WTC11 (cell line): ENCODE data around the gene ADAMTS2. TPM values are rescaled to one million over a fixed set of nuclear protein-coding genes. Genes with fewer than 3 reads are reported as not detected.

Experiments used
- ATAC-seq: fragments of 200-7000 bp; cut with Tn5 transposase; 2 replicates; pipeline ENCODE4 v1.10.0; 2021; ENCODE audit warnings: mild to moderate bottlenecking, moderate library complexity
- CTCF ChIA-PET: fragments of 300-600 bp; sonication (Branson Sonifier 250); formaldehyde crosslinking; loops from one replicate; lab custom pipeline; 2021; ENCODE audit warnings: antibody characterized with exemption; lab: Charles Lee
- POLR2A ChIA-PET: fragments of 350-600 bp; sonication (Branson Sonifier 250); formaldehyde crosslinking; loops from one replicate; lab custom pipeline; 2021; ENCODE audit warnings: antibody characterized with exemption; lab: Charles Lee
- DNase-seq: peaks from one replicate; pipeline ENCODE4 v3.0.0; 2021; ENCODE audit warnings: low spot score
- H3K27ac Mint-ChIP-seq: 2 replicates; pipeline ENCODE4 v1.8.0; 2021; ENCODE audit warnings: mixed read lengths
- H3K27me3 Mint-ChIP-seq: 2 replicates; pipeline ENCODE4 v1.8.0; 2021; ENCODE audit warnings: low read depth, mild to moderate bottlenecking, moderate library complexity, mixed read lengths
- H3K36me3 Mint-ChIP-seq: 2 replicates; pipeline ENCODE4 v1.8.0; 2021; ENCODE audit warnings: mixed read lengths
- H3K4me1 Mint-ChIP-seq: 2 replicates; pipeline ENCODE4 v1.8.0; 2022; ENCODE audit warnings: mixed read lengths
- H3K4me3 Mint-ChIP-seq: 2 replicates; pipeline ENCODE4 v1.8.0; 2021; ENCODE audit warnings: mild to moderate bottlenecking, moderate library complexity, mixed read lengths
- H3K9me3 Mint-ChIP-seq: 2 replicates; pipeline ENCODE4 v1.8.0; 2021; ENCODE audit warnings: mixed read lengths
- CBFB ChIP-seq: sonication (generic); formaldehyde crosslinking; IDR thresholded peaks from 2 replicates; pipeline ENCODE4 v1.8.1; 2022; ENCODE audit warnings: mild to moderate bottlenecking, low read depth, missing genetic modification reagents
- E2F4 ChIP-seq: sonication (generic); formaldehyde crosslinking; IDR thresholded peaks from 2 replicates; pipeline ENCODE4 v1.8.1; 2022; ENCODE audit warnings: low read depth, mild to moderate bottlenecking, moderate library complexity, missing genetic modification reagents, borderline replicate concordance
- E2F5 ChIP-seq: sonication (generic); formaldehyde crosslinking; IDR thresholded peaks from 2 replicates; pipeline ENCODE4 v1.8.1; 2022; ENCODE audit warnings: mild to moderate bottlenecking, moderate library complexity, missing genetic modification reagents
- ELF4 ChIP-seq: sonication (generic); formaldehyde crosslinking; IDR thresholded peaks from 2 replicates; pipeline ENCODE4 v1.8.1; 2022; ENCODE audit warnings: low read depth, mild to moderate bottlenecking, moderate library complexity, missing genetic modification reagents
- MLX ChIP-seq: sonication (generic); formaldehyde crosslinking; IDR thresholded peaks from 2 replicates; pipeline ENCODE4 v1.8.1; 2023; ENCODE audit warnings: mild to moderate bottlenecking, missing genetic modification reagents, moderate library complexity
- NFE2L1 ChIP-seq: sonication (generic); formaldehyde crosslinking; IDR thresholded peaks from 2 replicates; pipeline ENCODE4 v1.8.1; 2023; ENCODE audit warnings: missing genetic modification reagents
- NFYB ChIP-seq: sonication (generic); formaldehyde crosslinking; conservative IDR thresholded peaks from 2 replicates; pipeline ENCODE4 v1.8.0; 2022; ENCODE audit warnings: low read depth, missing genetic modification reagents
- NR1H2 ChIP-seq: sonication (generic); formaldehyde crosslinking; IDR thresholded peaks from 2 replicates; pipeline ENCODE4 v1.9.0; 2021; ENCODE audit warnings: mild to moderate bottlenecking, moderate library complexity, missing genetic modification reagents
- PRDM15 ChIP-seq: sonication (generic); formaldehyde crosslinking; IDR thresholded peaks from 2 replicates; pipeline ENCODE4 v1.8.0; 2022; ENCODE audit warnings: missing genetic modification reagents
- SOX15 ChIP-seq: fragments of 250-450 bp; sonication (Bioruptor Pico); IDR thresholded peaks from 2 replicates; pipeline ENCODE4 v1.9.0; 2021; ENCODE audit warnings: mild to moderate bottlenecking
- USF1 ChIP-seq: sonication (generic); formaldehyde crosslinking; IDR thresholded peaks from 2 replicates; pipeline ENCODE4 v1.8.0; 2022; ENCODE audit warnings: mild to moderate bottlenecking, missing genetic modification reagents
- ZNF121 ChIP-seq: sonication (generic); formaldehyde crosslinking; IDR thresholded peaks from 2 replicates; pipeline ENCODE4 v1.8.0; 2023; ENCODE audit warnings: missing genetic modification reagents
- ZNF219 ChIP-seq: sonication (generic); formaldehyde crosslinking; IDR thresholded peaks from 2 replicates; pipeline ENCODE4 v1.8.0; 2023; ENCODE audit warnings: missing genetic modification reagents, mild to moderate bottlenecking, borderline replicate concordance
- ZNF416 ChIP-seq: fragments of 250-450 bp; sonication (Bioruptor Pico); IDR thresholded peaks from 2 replicates; pipeline ENCODE4 v1.9.0; 2021; ENCODE audit warnings: mild to moderate bottlenecking, inconsistent platforms
- ZNF671 ChIP-seq: fragments of 250-450 bp; sonication (Bioruptor Pico); IDR thresholded peaks from 2 replicates; pipeline ENCODE4 v1.8.0; 2021; ENCODE audit warnings: mild to moderate bottlenecking
- total RNA-seq: library from RNA; stranded (reverse); gene quantifications from 3 replicates; pipeline ENCODE4 v1.2.3, GENCODE V29; 2021
- TF ChIP-seq, protein P1 (sequence below): sonication (generic); formaldehyde crosslinking; IDR thresholded peaks from 2 replicates; pipeline ENCODE4 v1.8.0; 2023; ENCODE audit warnings: missing genetic modification reagents, mild to moderate bottlenecking, borderline replicate concordance
- TF ChIP-seq, protein P2 (sequence below): sonication (generic); formaldehyde crosslinking; IDR thresholded peaks from 2 replicates; pipeline ENCODE4 v1.8.1; 2022; ENCODE audit warnings: missing genetic modification reagents, borderline replicate concordance

The ADAMTS2 gene
- total RNA-seq, 1 experiment from 2014 or later: 11.2 TPM

DNA sequence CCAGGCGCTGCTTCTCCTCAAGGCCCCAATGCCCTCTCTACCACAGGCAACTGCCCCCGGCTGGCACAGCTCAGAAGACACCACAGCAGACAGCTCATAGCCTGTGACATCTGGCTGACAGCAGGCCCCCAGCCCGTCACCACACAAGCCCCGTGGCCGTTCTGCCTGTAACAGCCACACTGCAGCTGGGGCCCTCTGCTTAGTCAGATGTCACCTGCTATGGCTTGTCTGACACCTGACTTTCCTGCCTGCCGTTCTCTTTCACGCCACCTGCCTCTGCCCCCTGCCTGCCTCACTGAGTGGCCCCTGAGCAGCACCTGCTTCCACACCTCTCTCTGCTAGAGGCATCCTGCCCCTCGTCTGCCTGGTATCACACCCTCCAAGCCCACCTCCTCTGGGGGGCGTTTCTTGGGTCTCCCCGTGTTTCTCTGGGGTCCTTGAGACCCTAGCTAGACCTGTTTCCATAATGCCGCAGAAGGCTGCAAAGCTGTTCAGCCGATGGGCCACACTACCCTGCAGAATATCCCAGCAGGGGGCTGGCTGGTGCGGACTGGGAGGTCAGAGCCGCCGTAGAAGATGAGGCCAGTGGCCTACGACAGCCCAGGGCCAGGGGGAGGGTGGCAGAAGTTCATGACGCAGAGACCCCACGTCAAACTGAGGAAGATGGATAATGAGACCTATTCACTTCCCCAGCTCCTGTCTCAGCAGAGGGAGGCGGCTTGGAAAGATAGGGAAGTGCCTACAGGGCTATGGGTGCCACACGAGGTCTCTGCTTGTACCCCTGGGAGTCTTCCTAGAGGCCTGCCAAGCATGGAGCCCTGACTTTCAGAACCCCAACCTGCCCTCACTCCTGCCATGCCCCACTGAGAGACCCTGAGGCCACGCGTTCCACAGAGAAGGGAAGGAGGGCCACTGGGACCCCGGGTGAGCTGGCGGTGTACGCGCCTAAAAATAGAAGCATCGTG, 190.0 kb downstream of the ADAMTS2 start:
- ATAC-seq: no peak
- H3K27me3 Mint-ChIP-seq: no peaks in the 10 kb centered on the region
- peaks cover 8% of the 10 kb centered on the region for H3K9me3 Mint-ChIP-seq
- H3K27ac Mint-ChIP-seq: no peak overlapping the region
- CTCF ChIA-PET: interaction anchor here (0.8 kb wide), 1 partner anchor 58 kb away, joined by 3 read pairs; no protein-coding TSS in a partner anchor
- H3K4me1 Mint-ChIP-seq: no peaks in the 10 kb centered on the region
- no peak overlapping the region for H3K4me3 Mint-ChIP-seq
- POLR2A ChIA-PET: no interaction called here
- DNase-seq: peak; percentile 9
- no peaks in the 10 kb centered on the region for H3K36me3 Mint-ChIP-seq
- TF ChIP-seq USF1 (CRISPR knock-in tag): no peak
- no peak for TF ChIP-seq E2F5 (CRISPR knock-in tag)
- TF ChIP-seq MLX (CRISPR knock-in tag): no peak
- no peak for TF ChIP-seq ELF4 (CRISPR knock-in tag)
- no peak for TF ChIP-seq ZNF121 (CRISPR knock-in tag)
- no peak for TF ChIP-seq NR1H2 (CRISPR knock-in tag)
- TF ChIP-seq NFYB (CRISPR knock-in tag): no peak
- no peak for TF ChIP-seq PRDM15 (CRISPR knock-in tag)
- TF ChIP-seq ZNF219 (CRISPR knock-in tag): no peak
- TF ChIP-seq, protein P1, sequence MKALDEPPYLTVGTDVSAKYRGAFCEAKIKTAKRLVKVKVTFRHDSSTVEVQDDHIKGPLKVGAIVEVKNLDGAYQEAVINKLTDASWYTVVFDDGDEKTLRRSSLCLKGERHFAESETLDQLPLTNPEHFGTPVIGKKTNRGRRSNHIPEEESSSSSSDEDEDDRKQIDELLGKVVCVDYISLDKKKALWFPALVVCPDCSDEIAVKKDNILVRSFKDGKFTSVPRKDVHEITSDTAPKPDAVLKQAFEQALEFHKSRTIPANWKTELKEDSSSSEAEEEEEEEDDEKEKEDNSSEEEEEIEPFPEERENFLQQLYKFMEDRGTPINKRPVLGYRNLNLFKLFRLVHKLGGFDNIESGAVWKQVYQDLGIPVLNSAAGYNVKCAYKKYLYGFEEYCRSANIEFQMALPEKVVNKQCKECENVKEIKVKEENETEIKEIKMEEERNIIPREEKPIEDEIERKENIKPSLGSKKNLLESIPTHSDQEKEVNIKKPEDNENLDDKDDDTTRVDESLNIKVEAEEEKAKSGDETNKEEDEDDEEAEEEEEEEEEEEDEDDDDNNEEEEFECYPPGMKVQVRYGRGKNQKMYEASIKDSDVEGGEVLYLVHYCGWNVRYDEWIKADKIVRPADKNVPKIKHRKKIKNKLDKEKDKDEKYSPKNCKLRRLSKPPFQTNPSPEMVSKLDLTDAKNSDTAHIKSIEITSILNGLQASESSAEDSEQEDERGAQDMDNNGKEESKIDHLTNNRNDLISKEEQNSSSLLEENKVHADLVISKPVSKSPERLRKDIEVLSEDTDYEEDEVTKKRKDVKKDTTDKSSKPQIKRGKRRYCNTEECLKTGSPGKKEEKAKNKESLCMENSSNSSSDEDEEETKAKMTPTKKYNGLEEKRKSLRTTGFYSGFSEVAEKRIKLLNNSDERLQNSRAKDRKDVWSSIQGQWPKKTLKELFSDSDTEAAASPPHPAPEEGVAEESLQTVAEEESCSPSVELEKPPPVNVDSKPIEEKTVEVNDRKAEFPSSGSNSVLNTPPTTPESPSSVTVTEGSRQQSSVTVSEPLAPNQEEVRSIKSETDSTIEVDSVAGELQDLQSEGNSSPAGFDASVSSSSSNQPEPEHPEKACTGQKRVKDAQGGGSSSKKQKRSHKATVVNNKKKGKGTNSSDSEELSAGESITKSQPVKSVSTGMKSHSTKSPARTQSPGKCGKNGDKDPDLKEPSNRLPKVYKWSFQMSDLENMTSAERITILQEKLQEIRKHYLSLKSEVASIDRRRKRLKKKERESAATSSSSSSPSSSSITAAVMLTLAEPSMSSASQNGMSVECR (CRISPR knock-in tag): no peak
- TF ChIP-seq E2F4 (CRISPR knock-in tag): no peak
- no peak for TF ChIP-seq ZNF671
- TF ChIP-seq CBFB (CRISPR knock-in tag): no peak
- no peak for TF ChIP-seq ZNF416 (CRISPR knock-in tag)
- TF ChIP-seq NFE2L1 (CRISPR knock-in tag): no peak
- no peak for TF ChIP-seq SOX15 (CRISPR knock-in tag)
- TF ChIP-seq, protein P2, sequence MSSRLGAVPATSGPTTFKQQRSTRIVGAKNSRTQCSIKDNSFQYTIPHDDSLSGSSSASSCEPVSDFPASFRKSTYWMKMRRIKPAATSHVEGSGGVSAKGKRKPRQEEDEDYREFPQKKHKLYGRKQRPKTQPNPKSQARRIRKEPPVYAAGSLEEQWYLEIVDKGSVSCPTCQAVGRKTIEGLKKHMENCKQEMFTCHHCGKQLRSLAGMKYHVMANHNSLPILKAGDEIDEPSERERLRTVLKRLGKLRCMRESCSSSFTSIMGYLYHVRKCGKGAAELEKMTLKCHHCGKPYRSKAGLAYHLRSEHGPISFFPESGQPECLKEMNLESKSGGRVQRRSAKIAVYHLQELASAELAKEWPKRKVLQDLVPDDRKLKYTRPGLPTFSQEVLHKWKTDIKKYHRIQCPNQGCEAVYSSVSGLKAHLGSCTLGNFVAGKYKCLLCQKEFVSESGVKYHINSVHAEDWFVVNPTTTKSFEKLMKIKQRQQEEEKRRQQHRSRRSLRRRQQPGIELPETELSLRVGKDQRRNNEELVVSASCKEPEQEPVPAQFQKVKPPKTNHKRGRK (CRISPR knock-in tag): no peak
- TF ChIP-seq, all 79 proteins: peak for 0
